Measurements from ENCODE around the gene PRKCA.

Gene PRKCA

DNA sequence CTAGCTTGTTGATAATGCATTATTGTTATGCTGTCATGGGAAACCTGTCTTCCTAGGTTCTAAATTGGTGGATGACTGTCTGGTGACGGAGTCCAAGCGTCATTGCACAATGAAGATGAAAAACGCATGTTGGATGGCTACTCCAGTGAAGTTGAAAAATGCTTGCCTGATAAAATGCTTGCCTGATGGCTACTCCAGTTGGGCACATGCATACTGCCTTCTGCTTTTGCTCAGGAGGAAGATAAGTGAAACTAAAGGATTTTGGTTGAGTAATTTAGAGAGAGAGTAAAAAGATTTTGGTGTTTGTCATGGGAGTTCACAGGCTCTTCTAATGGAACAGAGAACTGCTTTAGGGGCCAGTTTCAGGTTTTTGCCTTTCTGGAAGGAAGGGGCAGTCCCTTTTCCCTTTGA lies 118.6 kb downstream of the PRKCA start:
- peak; percentile 82 for DNase-seq (ENCODE audit: low read depth)
- no peak overlapping the region for H3K4me3 ChIP-seq (replicated peaks; ENCODE audit: low read depth, low read length)
- TF ChIP-seq, protein P1, sequence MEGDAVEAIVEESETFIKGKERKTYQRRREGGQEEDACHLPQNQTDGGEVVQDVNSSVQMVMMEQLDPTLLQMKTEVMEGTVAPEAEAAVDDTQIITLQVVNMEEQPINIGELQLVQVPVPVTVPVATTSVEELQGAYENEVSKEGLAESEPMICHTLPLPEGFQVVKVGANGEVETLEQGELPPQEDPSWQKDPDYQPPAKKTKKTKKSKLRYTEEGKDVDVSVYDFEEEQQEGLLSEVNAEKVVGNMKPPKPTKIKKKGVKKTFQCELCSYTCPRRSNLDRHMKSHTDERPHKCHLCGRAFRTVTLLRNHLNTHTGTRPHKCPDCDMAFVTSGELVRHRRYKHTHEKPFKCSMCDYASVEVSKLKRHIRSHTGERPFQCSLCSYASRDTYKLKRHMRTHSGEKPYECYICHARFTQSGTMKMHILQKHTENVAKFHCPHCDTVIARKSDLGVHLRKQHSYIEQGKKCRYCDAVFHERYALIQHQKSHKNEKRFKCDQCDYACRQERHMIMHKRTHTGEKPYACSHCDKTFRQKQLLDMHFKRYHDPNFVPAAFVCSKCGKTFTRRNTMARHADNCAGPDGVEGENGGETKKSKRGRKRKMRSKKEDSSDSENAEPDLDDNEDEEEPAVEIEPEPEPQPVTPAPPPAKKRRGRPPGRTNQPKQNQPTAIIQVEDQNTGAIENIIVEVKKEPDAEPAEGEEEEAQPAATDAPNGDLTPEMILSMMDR (IDR thresholded peaks at IDR 0.05; ENCODE audit: low read length, missing control alignments): no peak

DNA sequence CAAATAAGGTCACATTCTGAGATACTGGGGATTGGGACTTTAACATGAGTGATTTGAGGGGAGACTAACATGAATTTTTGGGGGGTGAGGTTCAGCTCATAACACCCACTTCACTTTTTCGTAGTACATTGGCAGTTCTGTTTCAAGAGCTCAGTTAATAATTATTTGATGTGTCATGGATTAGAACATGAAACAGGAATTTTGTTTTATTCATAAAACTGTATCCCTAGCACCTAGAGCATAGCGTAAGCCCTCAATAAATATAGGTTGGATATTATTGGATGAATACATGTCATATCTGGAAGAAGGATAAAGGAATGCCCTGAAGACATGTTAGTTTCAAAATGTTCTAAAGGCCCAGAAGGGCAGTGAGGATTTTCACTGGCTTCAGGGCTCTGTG lies 119.8 kb downstream of the PRKCA start:
- no peak for DNase-seq (ENCODE audit: low read depth)
- H3K4me3 ChIP-seq (replicated peaks; ENCODE audit: low read depth, low read length): no peak overlapping the region
- TF ChIP-seq, protein P1 (IDR thresholded peaks at IDR 0.05; ENCODE audit: low read length, missing control alignments): no peak

DNA sequence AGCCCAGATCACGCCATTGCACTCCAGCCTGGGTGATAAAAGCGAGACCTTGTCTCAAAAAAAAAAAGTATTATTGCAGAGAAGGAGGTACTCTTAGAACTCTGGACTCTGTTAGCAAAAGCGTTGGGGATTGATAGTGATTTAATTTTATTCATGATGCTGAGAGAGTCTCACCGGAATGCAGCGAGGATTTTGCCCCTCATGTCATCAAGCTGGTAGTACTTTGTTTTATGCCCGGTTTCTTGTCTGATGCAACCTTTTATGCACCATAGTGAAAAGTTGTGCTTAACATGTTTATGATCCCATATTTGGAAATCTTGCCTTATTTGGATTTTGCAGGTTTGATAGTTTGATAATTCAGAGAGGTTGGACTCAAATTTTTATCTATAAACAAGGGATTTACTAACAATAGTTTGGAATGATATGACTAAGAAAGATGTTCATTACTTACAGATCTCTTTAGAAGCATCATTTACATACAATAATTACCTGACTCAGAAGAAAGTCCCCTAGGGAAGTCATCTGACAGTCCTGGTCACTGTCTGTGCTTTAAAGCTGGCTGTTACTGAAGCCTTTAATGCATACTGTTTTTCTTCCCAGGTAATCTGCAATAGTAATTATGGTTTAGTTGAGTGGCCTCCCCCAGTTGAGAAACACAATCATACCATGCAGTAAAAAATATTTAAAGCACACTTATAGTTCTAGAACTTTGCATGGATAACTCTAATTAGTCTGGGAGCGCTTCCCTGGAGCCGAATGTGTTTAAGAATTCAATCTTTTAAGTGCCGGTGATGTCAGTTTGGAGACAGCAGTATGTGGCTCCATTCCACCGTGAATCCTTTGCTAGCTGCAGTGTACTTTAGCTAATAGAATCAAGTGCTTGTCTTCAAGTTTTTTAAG lies 120.9 kb downstream of the PRKCA start:
- H3K4me3 ChIP-seq (replicated peaks; ENCODE audit: low read depth, low read length): no peak overlapping the region
- DNase-seq (ENCODE audit: low read depth): no peak
- TF ChIP-seq, protein P1 (IDR thresholded peaks at IDR 0.05; ENCODE audit: low read length, missing control alignments): no peak

DNA sequence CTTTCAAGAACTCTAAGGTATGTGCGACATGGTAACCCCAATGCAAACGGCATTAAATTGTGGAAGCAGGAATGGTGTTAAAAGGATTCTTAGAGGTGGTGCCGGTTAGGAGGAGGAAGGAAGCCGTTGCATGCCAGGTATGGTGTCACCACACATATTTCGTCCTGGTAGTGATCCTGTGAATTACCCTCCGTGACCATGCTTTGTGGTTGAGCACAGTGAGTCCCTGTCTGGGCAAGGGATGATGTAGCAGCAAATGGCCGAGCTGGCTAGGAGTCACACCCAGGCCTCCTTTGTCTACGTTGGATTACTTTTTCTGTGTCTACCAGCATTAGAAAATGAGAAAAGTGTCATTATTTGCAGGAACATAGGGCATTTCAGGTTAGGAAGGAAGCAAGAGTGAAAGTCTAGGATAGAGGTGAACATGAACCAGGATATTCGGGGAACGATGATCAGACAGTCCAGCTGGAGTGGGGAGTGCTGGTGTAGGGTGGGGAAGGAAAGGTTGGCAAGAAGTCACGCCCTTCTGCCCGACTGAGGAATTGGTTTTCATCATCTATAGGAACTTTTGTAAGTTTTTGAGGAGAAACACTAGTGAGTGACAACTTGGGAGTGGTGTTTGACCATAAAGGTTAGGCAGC lies 123.5 kb downstream of the PRKCA start:
- no peak for DNase-seq (ENCODE audit: low read depth)
- no peak overlapping the region for H3K4me3 ChIP-seq (replicated peaks; ENCODE audit: low read depth, low read length)
- TF ChIP-seq, protein P1 (IDR thresholded peaks at IDR 0.05; ENCODE audit: low read length, missing control alignments): no peak

DNA sequence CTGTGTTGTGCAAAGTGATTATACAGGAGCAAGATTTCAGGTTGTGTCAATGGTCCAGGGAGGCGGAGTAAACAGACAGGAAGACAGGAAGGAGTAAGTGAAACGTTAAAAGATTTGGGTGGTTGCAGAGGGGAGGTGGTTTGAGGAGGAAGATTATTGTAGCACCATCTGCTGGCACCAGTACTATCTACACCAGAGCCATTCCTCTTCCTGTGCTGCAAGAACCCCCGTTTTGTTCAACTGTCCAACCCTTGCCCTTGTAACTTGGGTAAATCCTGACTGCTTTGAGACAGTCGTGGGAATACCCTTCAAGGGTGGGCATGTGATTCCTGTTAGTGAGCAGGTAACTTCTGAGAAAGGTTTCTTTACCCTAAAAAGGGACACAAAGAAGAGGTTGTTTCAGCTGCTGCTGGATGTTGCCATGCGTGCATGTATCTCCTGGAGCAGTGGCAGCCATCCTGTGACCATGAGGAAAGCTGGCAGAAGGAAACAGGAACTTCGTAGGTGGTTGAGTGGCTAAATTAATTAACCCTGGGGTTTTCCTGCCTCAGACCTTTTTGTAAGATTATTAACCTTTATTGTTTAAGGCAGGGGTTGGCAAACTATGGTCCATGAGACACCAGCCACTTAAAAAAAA lies 124.1 kb downstream of the PRKCA start:
- TF ChIP-seq, protein P1 (IDR thresholded peaks at IDR 0.05; ENCODE audit: low read length, missing control alignments): peak; percentile 35

DNA sequence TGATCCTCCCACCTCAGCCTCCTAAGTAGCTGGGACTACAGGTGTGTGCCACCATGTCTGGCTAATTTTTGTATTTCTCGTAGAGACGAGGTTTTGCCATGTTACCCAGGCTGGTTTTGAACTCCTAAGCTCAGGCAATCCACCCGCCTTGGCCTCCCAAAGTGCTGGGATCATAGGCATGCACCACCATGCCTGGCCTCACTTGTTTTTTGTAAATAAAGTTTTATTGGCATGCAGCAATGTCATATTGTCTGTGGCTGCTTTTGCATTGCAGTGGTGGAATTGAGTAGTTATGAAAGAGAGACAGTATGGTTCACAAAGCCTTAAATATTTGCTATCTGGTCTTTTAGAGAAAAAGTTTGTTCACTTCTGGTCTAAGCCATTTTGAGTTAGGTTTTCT lies 124.7 kb downstream of the PRKCA start:
- TF ChIP-seq, protein P1 (IDR thresholded peaks at IDR 0.05; ENCODE audit: low read length, missing control alignments): no peak
- DNase-seq (ENCODE audit: low read depth): no peak
- H3K4me3 ChIP-seq (replicated peaks; ENCODE audit: low read depth, low read length): no peak overlapping the region

More for the DNA sequence above, 124.1 kb downstream of the PRKCA start:
- DNase-seq (ENCODE audit: low read depth): peak; percentile 45
- no peak overlapping the region for H3K4me3 ChIP-seq (replicated peaks; ENCODE audit: low read depth, low read length)
